Measurements from ENCODE around the gene MRC2.
"Not testable (repeated sequence)": the region's sequence is repeated elsewhere in the genome, so short reads cannot be mapped to it uniquely, and the experiment has no call there.

DNA sequence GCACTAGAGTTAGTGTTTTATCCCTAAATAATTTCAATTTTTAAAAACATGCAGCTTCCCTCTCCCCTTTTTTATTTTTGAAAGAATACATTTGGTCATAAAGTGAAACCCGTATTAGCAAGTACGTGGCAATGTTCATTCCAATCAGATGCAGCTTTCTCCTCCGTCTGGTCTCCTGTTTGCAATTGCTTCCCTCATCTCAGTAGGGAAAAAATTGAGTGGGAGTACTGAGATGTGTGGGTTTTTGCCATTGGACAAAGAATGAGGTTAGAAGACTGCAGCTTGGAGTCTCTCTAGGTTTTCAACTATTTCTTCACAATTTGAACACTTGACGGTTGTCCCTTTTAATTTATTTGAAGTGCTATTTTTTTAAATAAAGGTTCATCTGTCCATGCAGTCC, 14.4 kb upstream of the MRC2 start:
- not testable (repeated sequence) for TF ChIP-seq POLR2AphosphoS5, SPI1, POLR2A, TAF1, POU2F2 (IDR thresholded peaks at IDR 0.05; ENCODE audit: low read depth, low read length)

Measured in GM12891 (cell line).